Activated CD4-positive, alpha-beta T cell treated with anti-CD3 and anti-CD28 coated beads, Interleukin-2, Interleukin-4, amounts not matched to agents 100 ng/mL and 50 ng/mL, durations not matched to agents 16 hours and 8 hours (primary cell): ENCODE measurements around the gene GABBR2.
"Not testable (repeated sequence)": the region's sequence is repeated elsewhere in the genome, so short reads cannot be mapped to it uniquely, and the experiment has no call there.

Experiments
- DNase-seq: peaks from one replicate; pipeline ENCODE4 v3.0.0-alpha.2; 2020; ENCODE audit warnings: low spot score

Gene GABBR2

GRCh38 chr9:98515506-98516204 is 193.1 kb downstream of the GABBR2 start:
- DNase-seq, result no peak

- DNase-seq, result no peak
Observed at GRCh38 chr9:98514841-98515240, 193.9 kb downstream of the GABBR2 start.

- not testable (repeated sequence) for DNase-seq
Observed at GRCh38 chr9:98508217-98508919, 200.4 kb downstream of the GABBR2 start.

GRCh38 chr9:98506422-98507054 is 202.2 kb downstream of the GABBR2 start:
- no peak for DNase-seq

- DNase-seq, result no peak
Observed at GRCh38 chr9:98504298-98505282, 204.1 kb downstream of the GABBR2 start.

- DNase-seq, result no peak
Observed at GRCh38 chr9:98503867-98504266, 204.9 kb downstream of the GABBR2 start.

GRCh38 chr9:98502976-98503325 is 205.8 kb downstream of the GABBR2 start:
- no peak for DNase-seq

- no peak for DNase-seq
Observed at GRCh38 chr9:98502311-98502975, 206.3 kb downstream of the GABBR2 start.

- DNase-seq, result no peak
Observed at GRCh38 chr9:98501819-98502218, 206.9 kb downstream of the GABBR2 start.

- DNase-seq, result not testable (repeated sequence)
Observed at GRCh38 chr9:98501259-98501658, 207.5 kb downstream of the GABBR2 start.

GRCh38 chr9:98500337-98500919 is 208.3 kb downstream of the GABBR2 start:
- no peak for DNase-seq

GRCh38 chr9:98495530-98495929 is 213.2 kb downstream of the GABBR2 start:
- no peak for DNase-seq

GRCh38 chr9:98494852-98495251 is 213.9 kb downstream of the GABBR2 start:
- no peak for DNase-seq

GRCh38 chr9:98491828-98492227 is 216.9 kb downstream of the GABBR2 start:
- DNase-seq, result no peak

- peak; percentile 39 for DNase-seq
Observed at GRCh38 chr9:98491231-98491651, 217.5 kb downstream of the GABBR2 start.

GRCh38 chr9:98488571-98489312 is 220.0 kb downstream of the GABBR2 start:
- no peak for DNase-seq

GRCh38 chr9:98485706-98486105 is 223.0 kb downstream of the GABBR2 start:
- no peak for DNase-seq

GRCh38 chr9:98484162-98484561 is 224.6 kb downstream of the GABBR2 start:
- no peak for DNase-seq

GRCh38 chr9:98482226-98482625 is 226.5 kb downstream of the GABBR2 start:
- DNase-seq, result no peak

GRCh38 chr9:98481676-98482075 is 227.1 kb downstream of the GABBR2 start:
- DNase-seq, result no peak
